Glutamatergic neuron (in vitro differentiated cells): Measurements from ENCODE around the gene FAM219B. TPM values are rescaled to one million over a fixed set of nuclear protein-coding genes. Genes with fewer than 3 reads are reported as not detected.
"Not testable (repeated sequence)": the region's sequence is repeated elsewhere in the genome, so short reads cannot be mapped to it uniquely, and the experiment has no call there.

ENCODE experiments used
- DNase-seq: peaks from one replicate; pipeline ENCODE4 v3.0.0; 2022
- H3K27ac Mint-ChIP-seq: one replicate; pipeline ENCODE4 v1.8.0; 2020; ENCODE audit warnings: mild to moderate bottlenecking, mixed read lengths, inconsistent platforms; ENCODE audit not compliant: unreplicated experiment
- H3K27me3 Mint-ChIP-seq: one replicate; pipeline ENCODE4 v1.8.0; 2020; ENCODE audit warnings: mild to moderate bottlenecking, moderate library complexity, mixed read lengths, inconsistent platforms; ENCODE audit not compliant: unreplicated experiment
- H3K36me3 Mint-ChIP-seq: one replicate; pipeline ENCODE4 v1.8.0; 2020; ENCODE audit warnings: mild to moderate bottlenecking, mixed read lengths, inconsistent platforms; ENCODE audit not compliant: unreplicated experiment
- H3K4me1 Mint-ChIP-seq: one replicate; pipeline ENCODE4 v1.8.0; 2020; ENCODE audit warnings: mild to moderate bottlenecking, low read depth, mixed read lengths, inconsistent platforms; ENCODE audit not compliant: unreplicated experiment
- H3K4me3 Mint-ChIP-seq: one replicate; pipeline ENCODE4 v1.8.0; 2020; ENCODE audit warnings: mild to moderate bottlenecking, mixed read lengths, inconsistent platforms; ENCODE audit not compliant: unreplicated experiment
- H3K9me3 Mint-ChIP-seq: one replicate; pipeline ENCODE4 v1.8.0; 2020; ENCODE audit warnings: mild to moderate bottlenecking, moderate library complexity, mixed read lengths, inconsistent platforms; ENCODE audit not compliant: unreplicated experiment
- CTCF ChIP-seq: fragments of 200-600 bp; sonication (generic); IDR thresholded peaks from one replicate; pipeline ENCODE4 v1.5.0; 2021; ENCODE audit not compliant: partially characterized antibody, unreplicated experiment
- total RNA-seq: library from RNA; stranded (reverse); fragmentation: NEBNext Ultra II Directional; extraction: Animal tissue kit (Norgen Biotek cat#: 25700); gene quantifications from one replicate; pipeline ENCODE4 v1.2.1, GENCODE V29; 2021; ENCODE audit not compliant: unreplicated experiment

FAM219B gene
- total RNA-seq, 1 donor from 2014 or later = 171 TPM

- Mint-ChIP-seq H3K36me3 (peaks cover 3% of the 10 kb centered on the region), H3K9me3 (peaks cover 1% of the 10 kb centered on the region)
- TF ChIP-seq CTCF = no peak
These were observed 10.8 kb downstream of the FAM219B start for GRCh38 chr15:74895830-74896229.

GRCh38 chr15:74894383-74894782 lies 12.3 kb downstream of the FAM219B start:
- not testable (repeated sequence) for H3K4me3 Mint-ChIP-seq, H3K9me3 Mint-ChIP-seq, H3K27me3 Mint-ChIP-seq, H3K4me1 Mint-ChIP-seq, H3K27ac Mint-ChIP-seq, DNase-seq, H3K36me3 Mint-ChIP-seq

More at GRCh38 chr15:74895830-74896229, 10.8 kb downstream of the FAM219B start:
- DNase-seq = no peak
- H3K4me1 Mint-ChIP-seq = no peaks in the 10 kb centered on the region
- no peak overlapping the region for H3K27ac Mint-ChIP-seq
- H3K4me3 Mint-ChIP-seq = no peak overlapping the region
- peaks cover 2% of the 10 kb centered on the region for H3K27me3 Mint-ChIP-seq

- peaks cover 2% of the 10 kb centered on the region for H3K27me3 Mint-ChIP-seq
- no peaks in the 10 kb centered on the region for H3K36me3 Mint-ChIP-seq
- peaks cover 6% of the 10 kb centered on the region for H3K4me1 Mint-ChIP-seq
- no peak overlapping the region for H3K27ac Mint-ChIP-seq
- peaks cover 1% of the 10 kb centered on the region for H3K9me3 Mint-ChIP-seq
- H3K4me3 Mint-ChIP-seq = no peak overlapping the region
- no peak for DNase-seq
- no peak for TF ChIP-seq CTCF
These were observed 13.0 kb downstream of the FAM219B start for GRCh38 chr15:74893627-74894026.

- no peak for DNase-seq
- peaks cover 6% of the 10 kb centered on the region for H3K4me1 Mint-ChIP-seq
- no peaks in the 10 kb centered on the region for H3K36me3 Mint-ChIP-seq
- H3K27me3 Mint-ChIP-seq = peaks cover 2% of the 10 kb centered on the region
- H3K27ac Mint-ChIP-seq = no peak overlapping the region
- no peak for TF ChIP-seq CTCF
- H3K4me3 Mint-ChIP-seq = no peak overlapping the region
- H3K9me3 Mint-ChIP-seq = peaks cover 1% of the 10 kb centered on the region
These were observed 13.7 kb downstream of the FAM219B start for GRCh38 chr15:74892931-74893330.

GRCh38 chr15:74892313-74892712 lies 14.3 kb downstream of the FAM219B start:
- no peak overlapping the region for H3K27ac Mint-ChIP-seq
- DNase-seq = no peak
- peaks cover 6% of the 10 kb centered on the region for H3K4me1 Mint-ChIP-seq
- peaks cover 2% of the 10 kb centered on the region for H3K27me3 Mint-ChIP-seq
- H3K4me3 Mint-ChIP-seq = no peak overlapping the region
- H3K9me3 Mint-ChIP-seq = peaks cover 4% of the 10 kb centered on the region
- no peak for TF ChIP-seq CTCF
- no peaks in the 10 kb centered on the region for H3K36me3 Mint-ChIP-seq

- no peak for TF ChIP-seq CTCF
- H3K9me3 Mint-ChIP-seq = peaks cover 4% of the 10 kb centered on the region
- DNase-seq = no peak
- H3K36me3 Mint-ChIP-seq = no peaks in the 10 kb centered on the region
- H3K27ac Mint-ChIP-seq = no peak overlapping the region
- H3K4me1 Mint-ChIP-seq = peaks cover 6% of the 10 kb centered on the region
- H3K4me3 Mint-ChIP-seq = no peak overlapping the region
- H3K27me3 Mint-ChIP-seq = peaks cover 2% of the 10 kb centered on the region
These were observed 15.2 kb downstream of the FAM219B start for GRCh38 chr15:74891469-74891868.
